GM18861 (cell line): ENCODE data around the gene LIMS1.

Experiments used
- ATAC-seq: cut with Tn5 transposase; IDR thresholded peaks from one replicate; pipeline ENCODE4 v1.9.1; 2021; ENCODE audit not compliant: unreplicated experiment

The LIMS1 gene

DNA sequence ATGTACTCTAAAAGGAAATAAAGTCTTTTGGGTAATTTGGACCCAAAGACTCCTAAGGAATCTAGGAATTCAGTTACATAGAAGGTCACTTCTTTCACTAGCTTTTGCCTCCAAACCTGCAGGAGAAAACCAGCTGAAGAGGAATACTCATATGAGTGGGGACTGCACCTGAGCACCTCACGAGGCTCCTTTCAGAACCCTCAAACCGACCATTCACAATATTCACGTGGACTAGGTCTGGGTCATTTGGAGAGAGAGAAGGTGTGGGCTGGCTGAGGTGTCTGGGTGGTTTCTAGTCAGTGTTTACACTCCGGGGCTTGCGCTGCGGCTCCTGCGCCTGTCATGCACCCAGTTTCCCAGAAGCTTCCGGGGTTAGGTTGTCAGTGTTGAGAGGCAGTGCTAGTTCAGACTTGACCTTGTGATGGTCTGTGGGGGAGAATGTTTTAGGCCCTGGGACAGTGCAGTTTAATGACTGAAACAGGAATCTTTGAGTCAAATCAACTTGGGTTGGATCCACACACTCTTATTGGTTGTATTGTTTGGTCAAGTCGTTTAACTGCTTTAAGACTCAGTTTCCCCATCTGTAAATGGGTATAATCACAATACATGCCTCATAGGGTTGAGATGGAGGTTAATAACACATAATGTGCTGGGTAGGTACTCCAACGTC, 78.4 kb downstream of the LIMS1 start:
- ATAC-seq, result peak; percentile 71

DNA sequence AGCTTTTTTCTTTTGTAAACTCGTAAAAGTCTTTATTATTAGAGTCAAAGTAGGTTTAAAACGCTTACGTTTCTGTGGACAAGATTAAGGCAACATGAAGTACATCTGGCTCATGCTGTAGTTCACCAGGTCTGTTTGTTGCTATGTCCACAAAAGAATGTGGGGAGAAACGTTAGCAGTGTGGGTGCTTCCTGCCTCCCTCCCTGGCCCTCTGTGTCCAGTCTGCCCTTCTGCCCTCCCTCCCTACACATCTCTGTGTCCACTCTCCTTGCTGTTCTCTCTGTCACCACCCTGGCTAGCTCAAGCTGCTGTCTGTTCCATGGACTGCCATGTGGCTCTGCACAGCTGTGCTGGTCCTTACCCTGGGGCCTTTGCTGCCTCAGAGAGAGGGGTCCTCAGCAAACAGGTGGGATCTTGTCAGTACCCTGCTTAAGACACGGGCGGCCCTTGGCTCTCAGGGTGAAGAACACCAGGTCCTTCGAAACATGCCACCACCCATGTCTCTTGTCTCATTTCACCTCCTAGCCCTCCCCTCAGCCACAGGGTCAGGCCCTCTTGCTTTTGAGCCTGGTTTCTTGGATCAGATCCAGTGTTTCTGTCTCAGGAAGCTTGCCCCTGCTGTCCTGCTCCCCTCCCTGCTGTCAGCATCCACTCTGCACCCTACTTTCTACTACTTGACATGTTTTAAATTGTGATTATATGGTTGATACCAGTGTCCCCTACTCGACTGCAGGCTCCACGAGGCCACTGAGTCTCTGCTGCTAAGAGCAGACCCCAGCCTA, 79.2 kb downstream of the LIMS1 start:
- ATAC-seq, result no peak

GRCh38 chr2:108614043-108614545, 79.8 kb downstream of the LIMS1 start:
- ATAC-seq, result no peak

GRCh38 chr2:108614659-108615058, 80.4 kb downstream of the LIMS1 start:
- no peak for ATAC-seq

DNA sequence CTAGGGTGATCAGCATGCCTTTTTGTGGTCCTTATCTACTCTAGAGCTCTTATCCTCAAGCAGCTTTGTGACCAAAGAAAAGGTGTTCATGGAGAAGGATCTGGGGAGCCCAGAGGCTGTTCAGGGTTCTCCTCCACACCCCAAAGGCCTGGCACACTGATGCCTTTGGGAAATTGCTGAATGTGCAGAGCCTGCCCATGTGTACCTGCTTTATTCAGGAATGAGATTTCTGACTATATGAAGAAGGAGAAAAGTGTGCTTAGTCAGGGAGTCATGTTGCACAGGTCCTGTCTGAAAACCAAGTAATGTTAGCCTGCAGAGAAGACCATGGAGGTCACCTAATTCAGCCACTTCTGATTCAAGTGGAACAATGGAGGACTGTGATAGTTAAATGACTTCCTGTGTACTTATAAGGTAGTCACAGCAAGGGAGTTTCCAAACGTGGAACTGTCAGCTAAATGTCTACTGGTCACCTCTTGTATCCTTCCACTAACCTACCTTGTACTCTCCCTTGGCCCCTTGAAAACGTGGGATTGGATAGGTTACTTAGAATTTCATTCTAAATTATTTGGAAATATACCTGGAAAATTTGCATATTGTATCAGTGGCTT, 81.3 kb downstream of the LIMS1 start:
- ATAC-seq, result no peak

DNA sequence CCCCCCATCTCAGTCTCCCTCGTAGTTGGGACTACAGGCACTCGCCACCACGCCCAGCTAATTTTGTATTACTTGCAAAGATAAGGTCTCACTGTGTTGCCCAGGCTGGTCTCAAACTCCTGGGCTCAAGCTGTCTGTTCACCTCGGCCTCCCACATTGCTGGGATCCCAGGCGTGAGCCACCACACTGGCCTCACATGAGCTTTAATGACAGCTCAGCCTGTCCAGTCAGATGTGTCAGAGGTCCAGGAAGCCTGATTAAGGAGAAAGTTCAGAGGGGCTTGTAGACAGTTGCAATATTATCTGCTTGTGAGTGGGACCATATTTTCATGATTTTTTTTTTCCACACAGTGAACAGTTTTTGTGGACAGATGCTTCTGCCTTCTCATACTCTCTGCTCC, 82.0 kb downstream of the LIMS1 start:
- ATAC-seq, result no peak

GRCh38 chr2:108616751-108617161, 82.5 kb downstream of the LIMS1 start:
- no peak for ATAC-seq

GRCh38 chr2:108617617-108618016, 83.3 kb downstream of the LIMS1 start:
- ATAC-seq, result no peak

GRCh38 chr2:108619925-108620620, 85.8 kb downstream of the LIMS1 start:
- ATAC-seq, result no peak

- ATAC-seq, result no peak
These were observed 86.4 kb downstream of the LIMS1 start for GRCh38 chr2:108620656-108621055.

DNA sequence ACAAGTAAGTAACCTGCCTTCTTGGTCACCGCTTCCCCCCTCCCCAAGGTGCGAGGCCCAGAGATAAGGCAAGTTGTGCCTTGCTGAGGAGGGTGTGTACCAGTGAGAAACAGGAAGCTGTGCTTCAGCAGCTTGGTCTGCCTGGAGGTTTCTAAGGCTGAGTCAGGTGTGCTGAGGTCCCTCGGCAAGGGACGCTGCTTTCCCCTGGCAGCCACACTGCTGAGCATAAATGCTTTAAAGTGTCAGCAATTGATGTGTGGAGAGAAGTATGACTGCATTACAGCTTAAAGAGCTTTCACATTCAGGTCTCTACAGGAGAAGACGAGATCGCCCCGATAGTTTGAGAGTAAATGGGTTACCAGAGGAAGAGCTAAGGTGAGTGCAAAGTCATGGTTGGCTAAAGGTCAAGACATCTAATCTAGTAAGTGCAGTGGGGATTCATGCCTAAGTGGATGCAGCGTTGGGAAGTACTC, 86.9 kb downstream of the LIMS1 start:
- ATAC-seq, result peak; percentile 98

- ATAC-seq, result no peak
These were observed 87.7 kb downstream of the LIMS1 start for GRCh38 chr2:108621687-108622681.

DNA sequence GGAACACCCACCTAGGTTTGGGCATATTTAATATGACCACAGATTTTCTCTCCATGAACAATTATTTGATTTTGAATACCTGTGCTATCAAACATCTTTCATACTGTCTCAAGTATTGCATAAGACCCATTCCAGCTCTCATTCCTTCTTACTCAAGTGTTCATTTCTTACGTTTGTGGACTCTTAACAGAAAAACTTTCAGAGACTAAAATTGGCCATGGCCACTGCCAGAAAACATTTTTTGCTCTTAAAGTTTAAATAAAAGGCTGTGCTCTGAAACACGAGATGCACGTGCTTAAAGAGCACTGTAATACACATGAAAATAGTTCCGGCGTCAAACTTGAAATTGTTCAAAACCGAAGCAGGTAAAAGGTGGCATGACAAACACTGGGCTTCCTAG, 89.3 kb downstream of the LIMS1 start:
- ATAC-seq, result no peak

DNA sequence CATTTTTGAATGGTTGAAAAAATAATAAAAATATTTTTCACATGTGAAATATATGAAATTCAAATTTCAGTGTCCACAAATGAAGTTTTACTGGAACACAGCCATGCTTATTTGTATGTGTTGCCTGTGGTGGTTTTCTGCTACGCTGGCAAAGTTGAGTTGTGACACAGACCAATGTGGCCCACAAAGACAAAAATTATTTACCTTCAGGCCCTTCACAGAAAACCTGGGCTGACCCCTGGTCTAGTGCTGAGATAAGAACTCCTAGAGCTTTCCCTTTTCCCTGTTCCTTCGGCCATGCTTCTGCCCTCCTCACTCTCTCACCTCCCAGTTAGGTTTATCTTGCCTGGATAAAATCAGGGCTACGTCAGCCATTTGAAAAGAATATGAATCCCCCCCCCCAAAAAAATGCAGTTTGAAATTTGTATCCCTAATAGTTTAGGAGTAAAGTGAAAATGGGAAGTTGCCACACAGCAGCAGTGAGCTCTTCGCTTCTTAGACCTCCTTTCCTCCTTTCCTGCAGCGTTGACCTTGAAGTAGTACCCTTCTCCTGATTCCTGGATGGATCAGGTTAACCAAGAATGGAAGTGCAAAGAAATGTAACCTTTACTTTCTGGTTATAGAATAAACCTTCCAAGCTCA, 91.0 kb downstream of the LIMS1 start:
- no peak for ATAC-seq

- ATAC-seq, result no peak
These were observed 91.5 kb downstream of the LIMS1 start for GRCh38 chr2:108625828-108626195.

GRCh38 chr2:108626995-108627394, 92.7 kb downstream of the LIMS1 start:
- no peak for ATAC-seq

- no peak for ATAC-seq
These were observed 93.8 kb downstream of the LIMS1 start for GRCh38 chr2:108627911-108628567.

DNA sequence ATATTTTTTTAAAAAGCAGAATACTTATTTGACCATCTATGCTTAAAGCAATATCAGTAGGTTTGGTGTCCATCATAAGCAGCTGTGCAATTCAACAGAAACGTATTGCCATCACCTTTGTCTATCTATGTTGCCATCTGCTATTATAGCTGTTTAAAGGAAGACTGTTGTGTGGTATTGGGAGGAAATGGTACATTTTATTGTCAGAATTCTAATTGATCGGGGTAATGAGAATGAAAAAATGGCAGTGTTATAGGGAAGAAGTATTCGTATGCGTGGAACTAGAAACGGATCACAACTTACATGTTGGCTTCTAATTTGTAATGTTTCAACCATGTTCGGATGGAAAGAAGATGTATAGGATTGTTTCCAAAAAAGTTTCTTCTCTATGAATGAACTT, 94.7 kb downstream of the LIMS1 start:
- ATAC-seq, result no peak

GRCh38 chr2:108629417-108629816, 95.1 kb downstream of the LIMS1 start:
- peak; percentile 66 for ATAC-seq
